Thyroid gland (tissue), 4 donors: ENCODE data around the gene ACYP1.

ENCODE experiments used
- POLR2A ChIP-seq, 2 donors: fragments of 450-650 bp; IDR thresholded peaks; one replicate each; pipeline ENCODE4 v1.6.1; 2017; ENCODE audit warnings: antibody characterized with exemption in 2 of 2, mild to moderate bottlenecking in 2 of 2, moderate library complexity in 1 of 2
- TF ChIP-seq, protein P1 (sequence below), 6 experiments: fragments of 200-600 bp in 3 of 6; fragments of 450-650 bp in 3 of 6; sonication (generic) in 3 of 6; IDR thresholded peaks; one replicate each; pipeline ENCODE4 v1.5.1; 2016 to 2019; ENCODE audit warnings: antibody characterized with exemption in 6 of 6, mild to moderate bottlenecking in 2 of 6, inconsistent platforms in 1 of 6, moderate library complexity in 1 of 6

DNA sequence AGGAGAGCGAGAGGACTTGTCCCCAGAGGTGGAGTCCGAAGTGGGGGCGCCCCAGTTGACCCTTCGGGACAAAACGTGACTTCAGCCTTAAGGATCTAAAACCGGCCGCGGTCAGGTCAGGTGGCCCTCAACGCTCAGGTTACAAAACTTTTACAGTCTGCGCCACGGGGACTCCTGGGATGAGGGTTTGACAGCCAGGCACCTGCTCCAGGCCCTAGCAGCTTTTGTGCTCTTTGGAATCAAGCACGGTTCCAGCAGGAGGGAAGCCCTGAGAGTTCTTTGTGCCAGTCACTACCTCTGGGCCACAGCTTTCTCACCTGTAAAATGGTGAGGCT is 6.0 kb upstream of the ACYP1 start:
- TF ChIP-seq, protein P1, sequence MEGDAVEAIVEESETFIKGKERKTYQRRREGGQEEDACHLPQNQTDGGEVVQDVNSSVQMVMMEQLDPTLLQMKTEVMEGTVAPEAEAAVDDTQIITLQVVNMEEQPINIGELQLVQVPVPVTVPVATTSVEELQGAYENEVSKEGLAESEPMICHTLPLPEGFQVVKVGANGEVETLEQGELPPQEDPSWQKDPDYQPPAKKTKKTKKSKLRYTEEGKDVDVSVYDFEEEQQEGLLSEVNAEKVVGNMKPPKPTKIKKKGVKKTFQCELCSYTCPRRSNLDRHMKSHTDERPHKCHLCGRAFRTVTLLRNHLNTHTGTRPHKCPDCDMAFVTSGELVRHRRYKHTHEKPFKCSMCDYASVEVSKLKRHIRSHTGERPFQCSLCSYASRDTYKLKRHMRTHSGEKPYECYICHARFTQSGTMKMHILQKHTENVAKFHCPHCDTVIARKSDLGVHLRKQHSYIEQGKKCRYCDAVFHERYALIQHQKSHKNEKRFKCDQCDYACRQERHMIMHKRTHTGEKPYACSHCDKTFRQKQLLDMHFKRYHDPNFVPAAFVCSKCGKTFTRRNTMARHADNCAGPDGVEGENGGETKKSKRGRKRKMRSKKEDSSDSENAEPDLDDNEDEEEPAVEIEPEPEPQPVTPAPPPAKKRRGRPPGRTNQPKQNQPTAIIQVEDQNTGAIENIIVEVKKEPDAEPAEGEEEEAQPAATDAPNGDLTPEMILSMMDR (IDR thresholded peaks at IDR 0.05): no peak
- no peak for TF ChIP-seq POLR2A (IDR thresholded peaks at IDR 0.05)
